Measurements from ENCODE around the gene RIBC2.

DNA sequence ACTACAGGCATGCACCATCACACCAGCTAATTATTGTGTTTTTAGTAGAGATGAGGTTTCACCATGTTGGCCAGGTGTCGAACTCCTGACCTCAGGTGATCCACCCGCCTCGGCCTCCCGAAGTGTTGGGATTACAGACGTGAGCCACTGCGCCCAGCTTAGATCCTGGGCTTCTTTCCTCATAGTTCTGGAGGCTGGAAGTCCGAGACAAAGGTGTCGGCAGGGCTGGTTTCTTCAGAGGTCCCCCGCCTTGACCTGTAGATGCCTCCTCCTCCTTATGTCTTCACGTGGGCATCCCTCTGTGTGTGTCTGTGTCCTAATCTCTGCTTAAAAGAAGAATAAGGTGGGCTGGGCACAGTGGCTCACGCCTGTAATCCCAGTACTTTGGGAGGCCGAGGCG, 45.0 kb downstream of the RIBC2 start:
- TF ChIP-seq, protein P1, sequence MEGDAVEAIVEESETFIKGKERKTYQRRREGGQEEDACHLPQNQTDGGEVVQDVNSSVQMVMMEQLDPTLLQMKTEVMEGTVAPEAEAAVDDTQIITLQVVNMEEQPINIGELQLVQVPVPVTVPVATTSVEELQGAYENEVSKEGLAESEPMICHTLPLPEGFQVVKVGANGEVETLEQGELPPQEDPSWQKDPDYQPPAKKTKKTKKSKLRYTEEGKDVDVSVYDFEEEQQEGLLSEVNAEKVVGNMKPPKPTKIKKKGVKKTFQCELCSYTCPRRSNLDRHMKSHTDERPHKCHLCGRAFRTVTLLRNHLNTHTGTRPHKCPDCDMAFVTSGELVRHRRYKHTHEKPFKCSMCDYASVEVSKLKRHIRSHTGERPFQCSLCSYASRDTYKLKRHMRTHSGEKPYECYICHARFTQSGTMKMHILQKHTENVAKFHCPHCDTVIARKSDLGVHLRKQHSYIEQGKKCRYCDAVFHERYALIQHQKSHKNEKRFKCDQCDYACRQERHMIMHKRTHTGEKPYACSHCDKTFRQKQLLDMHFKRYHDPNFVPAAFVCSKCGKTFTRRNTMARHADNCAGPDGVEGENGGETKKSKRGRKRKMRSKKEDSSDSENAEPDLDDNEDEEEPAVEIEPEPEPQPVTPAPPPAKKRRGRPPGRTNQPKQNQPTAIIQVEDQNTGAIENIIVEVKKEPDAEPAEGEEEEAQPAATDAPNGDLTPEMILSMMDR (conservative IDR thresholded peaks at IDR 0.05; ENCODE audit: low read length) = no peak
- TF ChIP-seq EZH2phosphoT487 (IDR thresholded peaks at IDR 0.05; ENCODE audit: borderline replicate concordance) = no peak

Measured in Loucy (cell line).